ENCODE measurements around the gene RAB3A.
"Not testable (repeated sequence)": the region's sequence is repeated elsewhere in the genome, so short reads cannot be mapped to it uniquely, and the experiment has no call there.

The RAB3A gene

DNA sequence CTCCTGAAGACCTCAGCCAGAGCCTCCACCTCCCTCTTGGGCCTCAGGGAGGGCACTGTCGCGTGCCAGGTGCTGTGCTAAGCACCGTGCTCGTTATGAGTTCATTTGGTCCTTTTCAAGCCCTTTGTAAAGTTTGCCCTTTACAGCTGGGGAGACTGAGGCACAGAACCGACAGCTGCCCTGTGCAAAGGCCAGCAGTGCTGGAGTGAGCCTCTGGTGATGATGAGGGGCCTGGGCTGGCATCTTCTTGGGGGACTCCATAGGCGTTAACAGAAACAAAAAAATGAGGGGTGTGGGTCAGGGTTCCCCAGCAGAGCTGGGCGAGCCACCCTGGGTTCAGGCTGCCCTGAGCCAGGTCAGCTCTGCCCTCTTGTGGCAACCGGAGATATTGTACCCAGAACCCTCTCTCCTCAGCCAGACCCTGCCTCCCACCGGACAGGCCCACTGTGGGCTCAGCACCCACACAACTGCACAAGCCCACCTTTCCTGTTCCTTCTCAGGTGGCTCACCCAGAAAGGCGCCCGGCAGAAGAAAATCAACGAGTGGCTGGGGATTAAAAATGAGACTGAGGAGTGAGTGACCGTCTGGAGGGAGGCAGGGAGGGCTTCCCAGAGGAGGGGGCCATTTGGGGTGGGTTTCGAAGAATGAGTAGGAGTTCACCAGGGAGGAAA lies 35.7 kb downstream of the RAB3A start:
- peak; percentile 34 for DNase-seq

DNA sequence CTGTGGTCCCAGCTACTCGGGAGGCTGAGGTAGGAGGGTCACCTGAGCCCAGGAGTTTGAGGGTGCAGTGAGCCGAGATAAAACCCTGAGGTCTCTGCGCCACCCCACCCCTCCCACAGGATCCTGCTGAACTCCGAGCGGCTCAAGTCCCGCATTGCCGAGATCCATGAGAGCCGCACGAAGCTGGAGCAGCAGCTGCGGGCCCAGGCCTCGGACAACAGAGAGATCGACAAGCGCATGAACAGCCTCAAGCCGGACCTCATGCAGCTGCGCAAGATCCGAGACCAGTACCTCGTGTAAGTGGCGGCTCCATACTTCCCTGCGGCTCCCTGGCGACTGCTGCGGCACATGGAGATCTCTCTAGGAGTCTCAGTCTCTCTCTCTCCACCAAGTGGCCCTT lies 36.8 kb downstream of the RAB3A start:
- DNase-seq: no peak

DNA sequence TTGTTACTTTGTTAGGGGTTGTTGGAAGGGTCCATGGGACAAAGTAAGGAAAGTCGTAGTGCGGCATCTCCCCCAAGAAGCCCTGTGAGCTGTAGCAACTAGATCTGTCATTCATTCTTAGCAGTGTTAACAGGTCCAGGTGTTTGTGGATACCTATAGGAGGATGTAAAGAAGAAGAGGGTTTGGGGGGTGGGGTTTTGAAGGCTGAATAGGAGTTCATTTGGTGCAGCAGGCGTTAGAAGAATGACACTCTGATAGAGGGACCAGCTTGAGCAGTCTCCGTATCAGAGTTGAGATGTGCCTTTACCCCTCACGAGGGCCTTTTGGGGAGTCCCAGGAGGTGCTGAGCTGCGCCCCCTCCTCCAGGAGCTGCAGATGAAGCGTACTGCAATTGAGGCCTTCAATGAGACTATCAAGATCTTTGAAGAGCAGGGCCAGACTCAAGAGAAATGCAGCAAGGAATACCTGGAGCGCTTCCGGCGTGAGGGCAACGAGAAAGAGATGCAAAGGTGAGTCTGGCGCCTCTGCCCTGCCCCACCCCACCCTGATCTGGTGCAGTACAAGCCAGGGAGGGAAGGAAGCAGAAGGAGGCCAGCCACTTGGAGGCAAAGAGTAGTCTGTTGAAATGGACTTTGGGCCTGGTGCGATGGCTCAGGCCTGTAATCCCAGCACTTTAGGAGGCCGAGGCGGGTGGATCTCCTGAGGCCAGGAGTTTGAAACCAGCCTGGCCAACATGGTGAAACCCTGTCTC lies 37.9 kb downstream of the RAB3A start:
- DNase-seq: no peak

DNA sequence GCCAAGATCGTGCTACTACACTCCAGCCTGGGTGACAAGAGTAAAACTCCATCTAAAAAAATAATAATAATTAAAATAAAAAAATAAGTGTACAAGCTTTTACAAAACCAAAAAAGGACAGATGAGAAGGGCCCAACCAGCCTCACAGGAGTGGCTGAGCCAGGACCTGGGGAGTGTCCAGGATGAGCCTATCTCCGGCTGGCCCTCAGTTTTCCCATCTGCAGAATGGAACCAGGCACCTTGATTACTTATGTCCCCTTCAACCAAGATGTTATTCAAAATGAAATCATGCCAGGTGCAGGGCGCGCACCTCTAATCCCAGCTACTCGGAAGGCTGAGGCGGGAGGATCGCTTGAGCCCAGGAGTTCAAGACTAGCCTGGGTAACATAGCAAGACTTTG lies 39.8 kb downstream of the RAB3A start:
- DNase-seq: no peak

DNA sequence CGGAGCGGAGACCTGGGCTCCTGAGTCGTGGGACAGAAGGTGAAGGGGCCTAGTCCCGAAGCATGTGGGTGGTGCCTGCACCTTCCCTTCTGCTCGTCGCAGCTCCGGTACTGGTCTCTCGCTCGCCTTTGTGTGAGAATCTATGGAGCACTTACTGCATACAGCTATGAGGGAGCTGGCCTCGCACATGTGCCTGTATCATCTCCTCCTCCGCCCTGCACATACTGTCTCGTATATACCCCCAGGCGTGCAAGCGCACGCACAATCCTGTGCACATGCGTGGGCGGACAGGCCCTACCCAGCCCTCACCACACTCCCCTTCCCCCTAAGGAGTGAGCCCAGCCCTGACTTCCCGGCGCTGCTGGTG lies 42.2 kb downstream of the RAB3A start:
- DNase-seq: no peak

DNA sequence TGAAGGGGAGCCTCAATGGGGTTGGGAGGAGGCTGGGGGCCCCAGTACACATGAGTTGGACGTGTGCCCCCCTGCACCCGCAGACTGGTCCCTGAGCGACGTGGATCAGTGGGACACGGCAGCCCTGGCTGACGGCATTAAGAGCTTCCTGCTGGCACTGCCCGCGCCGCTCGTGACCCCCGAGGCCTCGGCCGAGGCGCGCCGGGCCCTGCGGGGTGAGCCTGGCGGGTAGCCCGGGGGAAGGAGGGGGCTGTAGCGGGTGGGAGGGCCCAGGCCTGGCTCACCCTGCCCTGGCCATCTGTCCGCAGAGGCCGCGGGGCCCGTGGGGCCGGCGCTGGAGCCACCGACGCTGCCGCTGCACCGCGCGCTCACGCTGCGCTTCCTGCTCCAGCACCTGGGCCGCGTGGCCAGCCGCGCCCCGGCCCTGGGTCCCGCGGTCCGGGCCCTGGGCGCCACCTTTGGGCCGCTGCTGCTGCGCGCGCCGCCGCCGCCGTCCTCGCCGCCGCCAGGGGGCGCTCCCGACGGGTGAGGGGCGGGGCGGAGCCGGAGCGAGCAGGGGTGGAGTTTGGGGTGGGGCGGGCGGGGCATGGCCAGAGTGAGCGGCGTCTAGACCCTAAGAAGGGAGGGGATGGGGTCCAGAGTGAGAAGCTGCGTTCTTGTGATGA lies 42.7 kb downstream of the RAB3A start:
- no peak for DNase-seq

DNA sequence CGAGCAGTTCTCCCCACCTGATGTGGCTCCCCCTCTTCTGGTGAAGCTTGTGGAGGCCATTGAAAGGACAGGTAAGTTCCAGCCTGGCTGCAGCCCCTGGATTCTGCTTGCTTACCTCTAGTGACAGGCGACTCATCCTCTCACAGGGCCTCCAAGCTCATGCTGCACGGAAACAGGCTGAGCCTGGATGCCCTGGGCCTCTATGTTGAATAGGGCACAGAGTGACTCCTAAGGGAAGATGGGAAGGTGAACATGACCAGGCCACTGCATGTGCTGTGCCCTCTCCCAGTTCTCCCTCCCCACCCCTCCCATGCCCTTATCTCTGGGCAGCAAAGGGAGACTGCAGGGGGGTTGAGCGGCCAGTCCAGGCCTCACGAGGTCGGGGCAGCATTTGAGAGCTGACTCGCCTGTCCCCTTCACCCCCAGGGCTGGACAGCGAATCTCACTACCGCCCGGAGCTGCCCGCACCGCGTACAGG lies 43.3 kb downstream of the RAB3A start:
- no peak for DNase-seq

DNA sequence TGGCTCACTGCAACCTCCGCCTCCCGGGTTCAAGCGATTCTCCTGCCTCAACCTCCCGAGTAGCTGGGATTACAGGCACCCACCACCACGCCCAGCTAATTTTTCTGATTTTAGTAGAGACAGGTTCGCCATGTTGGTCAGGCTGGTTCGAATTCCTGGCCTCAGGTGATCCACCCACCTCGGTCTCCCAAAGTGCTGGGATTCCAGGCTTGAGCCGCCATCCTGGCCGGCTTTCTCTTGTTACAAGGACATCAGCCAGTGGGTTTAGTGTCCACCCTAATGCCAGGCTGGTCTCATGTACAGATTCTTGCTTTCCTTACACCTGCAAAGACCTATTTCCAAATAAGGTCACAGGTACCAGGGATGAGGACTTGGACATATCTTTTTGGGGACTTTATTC lies 44.0 kb downstream of the RAB3A start:
- no peak for DNase-seq

DNA sequence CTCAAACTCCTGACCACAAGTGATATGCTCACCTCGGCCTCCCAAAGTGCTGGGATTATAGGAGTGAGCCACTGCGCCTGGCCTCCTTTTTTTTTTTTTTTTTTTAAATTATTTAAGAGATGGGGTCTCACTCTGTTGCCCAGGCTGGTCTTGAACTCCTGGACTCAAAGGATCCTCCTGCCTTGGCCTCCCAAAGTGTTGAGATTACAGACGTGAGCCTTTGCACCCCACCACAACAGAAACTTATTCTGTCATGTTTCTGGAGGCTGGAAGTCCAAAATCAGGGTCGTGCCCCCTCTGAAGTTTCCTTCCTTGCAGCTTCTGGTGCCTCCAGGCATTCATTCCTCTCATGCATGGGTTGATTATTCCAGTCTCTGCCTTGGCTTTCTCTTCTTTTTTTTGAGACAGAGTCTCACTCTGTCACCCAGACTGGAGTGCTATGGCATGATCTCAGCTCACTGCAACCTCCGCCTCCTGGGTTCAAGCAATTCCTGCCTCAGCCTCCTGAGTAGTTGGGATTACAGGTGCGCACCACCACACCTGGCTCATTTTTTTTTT lies 44.7 kb downstream of the RAB3A start:
- DNase-seq: not testable (repeated sequence)

DNA sequence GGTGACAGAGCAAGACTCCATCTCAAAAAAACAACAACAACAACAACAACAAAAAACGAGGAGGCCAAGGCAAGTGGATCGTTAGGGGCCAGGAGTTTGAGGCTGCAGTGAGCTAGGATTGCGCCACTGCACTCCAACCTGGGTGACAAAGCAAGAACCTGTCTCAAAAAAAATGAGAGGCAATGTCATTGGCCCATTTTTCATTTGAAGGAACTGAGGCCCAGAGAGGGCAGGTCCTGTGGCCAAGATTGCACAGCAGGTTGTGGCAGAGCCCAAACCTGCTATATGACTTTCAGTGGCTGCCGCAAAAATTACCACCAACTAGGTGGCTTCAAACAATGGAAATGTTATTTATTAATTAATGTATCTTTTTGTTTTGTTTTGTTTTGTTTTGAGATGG lies 45.4 kb downstream of the RAB3A start:
- no peak for DNase-seq

DNA sequence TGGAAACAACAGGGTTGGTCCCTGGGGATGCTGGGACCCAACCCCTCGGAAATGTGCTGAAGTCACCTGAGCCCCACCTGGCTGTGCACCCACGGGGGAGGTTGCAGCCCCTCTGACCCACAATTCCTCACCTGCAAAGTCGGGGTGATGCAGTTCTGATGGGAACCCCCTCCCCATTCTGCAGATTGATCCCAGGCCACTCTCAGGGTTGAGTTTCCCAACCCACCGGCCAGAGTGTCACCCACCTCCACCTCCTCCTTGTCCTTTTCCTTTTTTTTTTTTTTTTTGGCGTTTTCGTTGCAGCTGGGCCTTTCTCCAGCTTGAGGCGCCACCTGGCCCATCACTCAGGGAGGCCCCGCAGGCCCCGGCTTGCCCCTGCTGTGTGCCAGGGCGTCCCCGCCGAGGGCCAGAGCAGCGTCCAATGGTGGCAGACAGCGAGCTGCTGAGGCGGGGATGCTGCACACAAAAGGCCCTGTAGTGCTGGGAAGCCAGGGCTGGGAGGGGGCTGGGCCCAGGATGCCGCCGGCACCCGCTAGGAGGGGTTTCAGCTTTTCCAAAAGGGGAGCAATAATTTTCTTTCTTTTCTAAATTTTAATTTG lies 46.3 kb downstream of the RAB3A start:
- peak; percentile 97 for DNase-seq

DNA sequence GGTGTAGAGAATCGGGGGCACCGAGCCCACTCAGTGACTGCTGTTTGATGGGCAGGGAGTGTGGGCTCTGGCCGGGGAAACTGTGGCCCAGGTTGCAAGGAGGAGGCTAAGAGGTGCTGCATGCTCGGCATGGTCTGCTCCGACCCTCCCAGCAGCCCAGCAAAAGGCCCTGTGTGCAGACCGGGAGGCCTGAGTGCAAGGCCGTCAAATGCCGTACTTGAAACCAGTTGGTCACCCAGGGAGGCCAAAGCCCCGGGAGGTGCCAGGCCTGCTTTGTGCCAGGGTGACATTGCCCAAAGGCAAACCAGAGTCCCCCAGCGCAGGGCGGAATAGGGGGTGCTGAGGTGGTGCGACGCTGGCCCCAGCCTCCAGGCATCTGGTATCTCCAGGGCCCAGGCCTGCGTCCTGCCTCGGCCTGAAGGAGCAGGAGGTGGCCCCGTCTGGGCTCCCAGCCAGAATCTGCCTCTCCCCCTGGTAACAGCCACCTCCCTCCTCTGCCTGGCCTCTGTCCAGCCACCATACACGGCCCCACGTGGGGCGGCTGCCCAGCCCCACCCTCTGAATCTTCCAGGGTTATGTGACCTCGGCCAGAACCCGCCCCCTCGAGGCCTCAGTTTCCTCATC lies 46.9 kb downstream of the RAB3A start:
- DNase-seq: peak; percentile 91

DNA sequence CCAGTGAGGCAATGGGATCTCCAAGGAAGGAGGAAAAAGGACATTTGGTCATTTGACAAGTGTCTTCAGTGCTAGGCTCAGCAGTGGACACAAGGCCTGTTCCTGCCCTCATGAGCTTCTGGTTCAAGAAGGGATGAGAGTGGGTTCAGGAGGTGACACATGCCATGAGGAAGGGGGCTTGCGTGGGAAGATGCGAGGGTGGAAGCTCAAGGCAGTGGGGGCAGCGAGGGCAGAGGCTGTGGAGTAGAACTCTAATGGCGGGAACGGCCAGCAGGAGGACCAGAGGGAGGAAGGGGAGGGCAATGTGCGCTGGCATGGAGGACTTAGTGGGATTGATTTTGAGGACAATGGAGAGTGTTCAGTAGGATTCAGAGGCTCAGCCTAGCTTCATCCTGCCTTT lies 47.6 kb downstream of the RAB3A start:
- no peak for DNase-seq

DNA sequence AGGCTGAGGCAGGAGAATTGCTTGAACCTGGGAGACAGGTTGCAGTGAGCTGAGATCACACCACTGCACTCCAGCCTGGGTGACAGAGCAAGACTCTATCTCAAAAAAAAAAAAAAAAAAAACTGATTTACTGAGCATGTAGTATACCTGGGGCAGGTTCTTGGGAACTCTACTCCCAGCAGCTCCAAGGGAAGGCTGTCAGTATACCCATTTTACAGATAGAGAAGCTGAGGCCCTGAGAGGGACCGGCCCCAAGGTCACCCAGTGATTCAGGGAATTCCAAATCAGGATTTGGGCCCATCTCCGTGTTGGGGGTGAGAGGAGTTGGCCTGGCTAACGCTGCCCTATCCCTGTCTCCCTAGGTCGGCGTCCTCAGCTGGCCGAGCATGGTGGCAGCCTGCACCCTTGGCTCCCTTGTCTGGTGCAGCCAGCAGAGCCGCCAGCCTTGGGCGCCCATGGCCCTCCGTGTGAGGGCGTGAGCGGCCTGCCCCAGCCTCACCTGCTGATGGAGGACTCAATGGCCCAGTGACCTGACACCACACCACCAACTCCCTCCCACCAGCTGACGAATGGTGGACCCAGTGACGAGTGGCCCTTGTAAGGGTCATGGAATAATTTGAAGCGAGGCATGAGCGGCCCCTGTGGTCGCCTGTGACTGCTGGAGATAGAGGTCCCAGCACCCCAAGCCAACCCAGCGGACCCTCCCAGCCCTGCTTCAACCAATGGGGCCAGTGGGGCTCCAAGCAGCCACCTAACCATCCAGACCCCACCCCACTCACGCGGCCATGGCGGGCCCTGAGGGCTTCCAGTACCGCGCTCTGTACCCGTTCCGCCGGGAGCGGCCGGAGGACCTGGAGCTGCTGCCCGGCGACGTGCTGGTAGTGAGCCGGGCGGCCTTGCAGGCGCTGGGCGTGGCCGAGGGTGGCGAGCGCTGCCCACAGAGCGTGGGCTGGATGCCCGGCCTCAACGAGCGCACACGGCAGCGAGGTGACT lies 48.5 kb downstream of the RAB3A start:
- DNase-seq: no peak

DNA sequence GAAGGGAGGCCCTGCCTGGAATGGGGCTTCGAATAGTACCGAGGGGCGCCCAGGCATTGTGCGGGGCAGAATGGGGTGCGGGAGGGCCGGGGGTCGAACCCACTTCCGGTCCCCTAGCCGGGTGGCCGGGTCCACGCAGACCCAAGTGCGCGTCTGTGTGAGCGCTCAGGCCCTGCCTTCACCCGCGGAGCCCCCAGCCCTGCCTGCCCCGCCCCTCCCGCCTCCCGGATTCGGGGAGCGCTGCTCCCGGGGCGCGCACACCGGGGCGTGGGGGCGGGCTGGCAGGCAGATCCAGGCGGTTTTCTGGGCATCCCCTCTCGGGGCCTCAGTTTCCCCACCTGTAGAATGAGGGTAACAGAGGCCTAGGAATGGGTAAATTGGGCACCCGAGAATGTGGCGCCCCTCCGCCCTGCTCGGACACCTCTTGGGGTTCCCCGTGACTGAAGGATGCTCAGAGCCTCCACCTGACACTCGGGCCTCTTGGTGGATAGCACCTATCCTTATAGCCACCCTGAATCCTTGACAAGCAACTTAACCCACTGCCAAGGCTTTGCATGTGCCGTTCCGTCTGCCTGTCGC lies 50.2 kb downstream of the RAB3A start:
- peak; percentile 32 for DNase-seq

DNA sequence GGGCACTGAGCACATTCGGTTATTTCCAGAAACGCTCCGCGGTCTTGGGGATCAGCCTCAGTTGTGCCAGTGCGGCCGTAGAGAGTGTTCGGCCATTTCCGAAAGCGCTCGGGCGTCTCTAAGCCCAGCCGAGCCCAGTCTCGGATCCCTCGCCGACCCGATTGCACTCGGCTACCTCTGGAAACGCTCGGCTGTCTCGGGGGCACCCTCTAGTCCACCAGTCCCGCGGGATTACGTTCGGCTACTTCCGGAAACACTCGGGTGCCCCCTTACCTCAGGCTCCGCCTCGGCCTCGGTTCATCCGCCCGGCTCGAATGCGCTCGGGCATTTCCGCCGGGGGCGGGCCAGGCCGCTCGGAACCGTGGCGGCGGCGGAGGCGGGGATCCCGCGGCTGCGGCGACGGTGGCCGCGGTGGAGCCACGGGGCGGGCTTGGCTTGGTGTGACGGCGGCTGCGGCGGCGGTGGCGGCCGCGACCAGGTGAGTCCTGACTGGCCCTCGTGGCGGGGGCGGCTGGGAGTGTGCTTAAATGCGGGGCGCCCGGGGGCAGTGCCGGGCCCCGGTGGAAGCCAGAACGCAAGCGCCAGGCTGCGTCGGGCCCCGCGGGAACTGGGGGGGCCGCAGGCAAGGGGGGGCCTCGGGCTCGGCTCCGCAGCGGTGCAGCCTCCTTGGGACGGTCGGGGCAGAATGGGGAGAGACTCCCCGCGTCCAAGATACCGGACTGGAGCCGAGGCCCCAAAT lies 50.9 kb downstream of the RAB3A start, which contains the start of gene PIK3R2:
PIK3R2 (plus strand) TSS at position 347 of the 739 bp plus-strand sequence. CDS start 2,717 bp downstream, outside the sequence.
- DNase-seq: peak; percentile 100

DNA sequence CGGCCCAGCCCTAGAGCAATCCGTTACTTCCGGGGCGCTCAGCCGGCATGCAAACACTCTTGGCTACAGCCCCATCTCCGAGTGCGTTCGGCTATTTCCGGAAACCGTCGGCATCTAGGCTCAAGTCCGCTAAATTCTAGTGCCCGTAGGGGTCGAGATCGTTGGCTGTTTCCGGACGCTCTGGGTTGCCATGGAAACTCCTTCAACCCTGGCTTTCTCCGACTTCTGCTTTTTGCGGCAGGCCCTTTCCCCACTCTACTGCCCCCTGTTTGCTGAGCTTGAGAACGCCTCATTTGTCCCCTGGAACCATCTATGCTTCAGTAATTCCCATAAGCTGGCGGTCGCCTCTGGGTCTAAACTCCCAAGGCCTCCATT lies 51.4 kb downstream of the RAB3A start:
- DNase-seq: peak; percentile 99

DNA sequence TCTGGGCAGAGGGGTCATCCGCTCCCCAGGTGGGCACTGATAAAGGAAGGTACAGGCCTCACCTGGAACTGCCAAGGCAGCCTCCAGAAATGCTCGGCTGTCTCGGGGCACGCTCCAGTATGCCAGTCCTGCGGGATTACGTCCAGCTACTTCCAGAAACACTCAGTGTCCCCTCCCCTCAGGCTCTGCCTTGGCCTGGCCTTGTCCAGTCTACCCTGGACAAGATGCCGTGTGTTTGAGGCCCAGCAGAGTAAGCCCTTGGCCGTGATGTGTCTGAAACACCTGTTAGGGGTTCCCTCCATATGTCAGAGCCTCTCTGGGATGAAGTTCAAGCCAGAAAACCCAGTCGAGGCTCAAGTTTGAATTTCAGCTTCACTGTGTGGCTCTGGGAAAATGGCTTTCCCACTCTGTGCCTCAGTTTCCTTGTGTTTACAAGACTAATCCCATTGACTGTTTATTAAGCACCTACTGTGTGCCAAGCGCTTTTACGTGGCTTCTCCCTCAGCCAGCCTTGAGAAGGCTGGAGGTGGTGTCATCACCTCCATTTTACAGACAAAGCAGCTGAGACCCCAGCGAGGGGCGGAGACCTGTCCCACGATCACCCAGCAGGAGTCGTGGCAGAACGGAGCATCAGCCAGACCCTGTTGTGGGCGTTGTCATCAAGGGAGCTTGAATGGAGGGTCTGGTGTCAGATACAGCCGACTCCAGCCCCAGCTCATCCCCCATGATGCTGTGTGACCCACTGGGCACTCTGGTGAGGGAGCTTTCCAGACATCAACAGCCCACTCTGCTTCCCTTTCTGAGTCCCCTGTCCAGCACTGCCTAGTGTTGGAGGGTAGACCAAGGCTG lies 52.8 kb downstream of the RAB3A start:
- no peak for DNase-seq

DNA sequence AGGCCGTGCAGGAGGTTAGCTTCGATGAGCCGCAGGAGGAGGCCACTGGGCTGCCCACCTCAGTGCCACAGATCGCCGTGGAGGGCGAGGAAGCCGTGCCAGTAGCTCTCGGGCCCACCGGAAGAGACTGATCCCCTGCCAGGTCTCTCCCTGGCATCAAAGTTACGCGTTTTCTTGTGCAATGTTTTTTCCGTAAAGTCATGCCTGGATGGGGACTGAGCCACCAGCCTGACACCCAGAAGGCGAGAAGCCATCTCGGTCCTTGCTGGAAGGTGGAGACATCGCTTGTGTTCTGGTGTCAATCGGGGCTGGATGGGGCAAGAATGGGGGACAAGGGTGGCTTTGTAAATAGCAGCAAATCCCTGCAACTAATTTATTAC lies 54.3 kb downstream of the RAB3A start:
- DNase-seq: no peak
